Panc1 (cell line): ENCODE data around the gene ZNF689. TPM values are rescaled to one million over a fixed set of nuclear protein-coding genes. Genes with fewer than 3 reads are reported as not detected.

Source experiments
- total RNA-seq: library from RNA; stranded (reverse); gene quantifications from one replicate; pipeline ENCODE4 v1.2.1, GENCODE V29; 2021; ENCODE audit not compliant: unreplicated experiment

ZNF689 gene
- total RNA-seq, 1 experiment from 2014 or later: 16.5 TPM

Other genes with a start within 250 kb of the ZNF689 start
- gene TBC1D10B, start 239.9 kb downstream of the ZNF689 start, total RNA-seq: 52.6 TPM
- gene MYL11, start 235.6 kb downstream of the ZNF689 start, total RNA-seq: not detected
- gene SEPTIN1, start 227.8 kb downstream of the ZNF689 start, total RNA-seq: 1.7 TPM
- gene ZNF48, start 215.0 kb downstream of the ZNF689 start, total RNA-seq: 16.6 TPM
- 14.4 TPM for gene ZNF771, start 202.8 kb downstream of the ZNF689 start, total RNA-seq
- gene DCTPP1, start 180.4 kb downstream of the ZNF689 start, total RNA-seq: 120 TPM
- 68.5 TPM for gene SEPHS2, start 164.5 kb downstream of the ZNF689 start, total RNA-seq
- gene ITGAL, start 137.6 kb downstream of the ZNF689 start, total RNA-seq: 0.54 TPM
- gene ZNF768, start 83.8 kb downstream of the ZNF689 start, total RNA-seq: 68.3 TPM
- 10.9 TPM for gene ZNF747, start 75.5 kb downstream of the ZNF689 start, total RNA-seq
- gene ZNF764, start 52.0 kb downstream of the ZNF689 start, total RNA-seq: 16.7 TPM
- 7.7 TPM for gene ZNF688, start 38.7 kb downstream of the ZNF689 start, total RNA-seq
- 6.2 TPM for gene ZNF785, start 24.7 kb downstream of the ZNF689 start, total RNA-seq
- 77.6 TPM for gene PRR14, start 40.6 kb upstream of the ZNF689 start, total RNA-seq
- gene FBRS, start 48.0 kb upstream of the ZNF689 start, total RNA-seq: 103 TPM
- gene SRCAP, start 88.8 kb upstream of the ZNF689 start, total RNA-seq: 73.6 TPM
- gene PHKG2, start 138.0 kb upstream of the ZNF689 start, total RNA-seq: 43.1 TPM
- gene CFAP119, start 151.7 kb upstream of the ZNF689 start, total RNA-seq: 21.0 TPM
- 114 TPM for gene RNF40, start 151.9 kb upstream of the ZNF689 start, total RNA-seq
- 19.2 TPM for gene ZNF629, start 176.8 kb upstream of the ZNF689 start, total RNA-seq